Kidney (tissue), 14 donors: Measurements from ENCODE around the gene IRGM. TPM values are rescaled to one million over a fixed set of nuclear protein-coding genes. Genes with fewer than 3 reads are reported as not detected.
"Not testable (repeated sequence)": the region's sequence is repeated elsewhere in the genome, so short reads cannot be mapped to it uniquely, and the experiment has no call there.

ENCODE experiments used
- DNase-seq, 5 donors: peaks; one replicate each; pipeline ENCODE4 v3.0.0-alpha.2; 2013 to 2020
- FAIRE-seq: peaks from 2 replicates; lab custom pipeline; 2012; peaks lifted over from hg19 to GRCh38; lab: Jason Lieb, UNC
- H3K27ac ChIP-seq, 2 donors: one replicate each; pipeline ENCODE4 v1.7.0; 2013; ENCODE audit warnings: low read depth in 2 of 2, low read length in 2 of 2, inconsistent platforms in 1 of 2
- H3K27me3 ChIP-seq: one replicate; pipeline ENCODE4 v1.7.1; 2013; ENCODE audit warnings: low read length, inconsistent platforms; ENCODE audit not compliant: control insufficient read depth, insufficient read depth
- H3K36me3 ChIP-seq, 3 donors: one replicate each; pipeline versions ENCODE4 v1.7.0 to v1.7.1; 2013; ENCODE audit warnings: low read length in 3 of 3, control low read depth in 1 of 3, inconsistent platforms in 1 of 3; ENCODE audit not compliant: insufficient read depth in 3 of 3, control insufficient read depth in 2 of 3
- H3K4me1 ChIP-seq, 3 donors: one replicate each; pipeline versions ENCODE4 v1.7.0 to v1.7.1; 2013; ENCODE audit warnings: low read length in 3 of 3, inconsistent platforms in 1 of 3, low read depth in 1 of 3; ENCODE audit not compliant: control insufficient read depth in 2 of 3, insufficient read depth in 2 of 3
- H3K4me3 ChIP-seq, 3 donors: one replicate each; pipeline versions ENCODE4 v1.7.0 to v1.8.1; 2013; ENCODE audit warnings: low read length in 3 of 3, control low read depth in 1 of 3, inconsistent platforms in 1 of 3
- H3K9ac ChIP-seq, 3 donors: one replicate each; pipeline versions ENCODE4 v1.7.0 to v1.7.1; 2013; ENCODE audit warnings: low read length in 3 of 3, control low read depth in 1 of 3, inconsistent platforms in 1 of 3
- H3K9me3 ChIP-seq, 3 donors: one replicate each; pipeline versions ENCODE4 v1.7.0 to v1.7.1; 2013; ENCODE audit warnings: low read length in 3 of 3, control low read depth in 1 of 3, inconsistent platforms in 1 of 3; ENCODE audit not compliant: control insufficient read depth in 2 of 3, insufficient read depth in 1 of 3
- CTCF ChIP-seq: IDR thresholded peaks from 3 replicates; pipeline ENCODE4 v1.5.1; 2012; ENCODE audit warnings: mild to moderate bottlenecking, moderate library complexity, borderline replicate concordance; ENCODE audit not compliant: insufficient read depth; ENCODE audit errors: extremely low read depth
- intact Hi-C: fragments of 100-400 bp; cut with DNase I; formaldehyde crosslinking; loops from one replicate; pipeline ENCODE4 v1.11.1; 2022
- polyA plus RNA-seq: library from polyadenylated mRNA; stranded (reverse); fragments of 350-450 nt; fragmentation: Illumina TruSeq; extraction: RNeasy Lipid Tissue Mini Kit (QIAGEN cat#74804); gene quantifications from one replicate; pipeline ENCODE4 v1.2.3, GENCODE V29; 2014; ENCODE audit warnings: low read depth, low replicate concordance; ENCODE audit not compliant: insufficient read depth
- total RNA-seq: library from RNA; stranded (reverse); fragmentation: NEBNext Ultra II Directional; extraction: Animal tissue kit (Norgen Biotek cat#: 25700); gene quantifications from one replicate; pipeline ENCODE4 v1.2.1, GENCODE V29; 2021
- donor health status: control.
- donor health status: control.
- donor health status: control.
- donor health status: control.
- donor health status: control.
- donor health status: DM: yes; HTN: yes; CAD: no.
- donor health status: Normal renal cell carcinoma (clear cell type).

Gene IRGM
- total and polyA plus RNA-seq, 2 donors from 2014 or later: 0.44 TPM; not detected in 1

GRCh38 chr5:150851039-150851438 is 4.7 kb downstream of the IRGM start:
- TF ChIP-seq CTCF: no peak
- H3K4me1 ChIP-seq: peaks cover 0 to 2% (median 0%) of the 10 kb centered on the region in 3 donors
- no peak overlapping the region for H3K9ac ChIP-seq
- no peak overlapping the region for H3K27ac ChIP-seq
- intact Hi-C loops: no loop called here
- no peak for FAIRE-seq
- no peaks in the 10 kb centered on the region for H3K36me3 ChIP-seq
- H3K9me3 ChIP-seq: no peaks in the 10 kb centered on the region
- no peak overlapping the region for H3K4me3 ChIP-seq
- no peak for DNase-seq
- no peaks in the 10 kb centered on the region for H3K27me3 ChIP-seq

- FAIRE-seq: no peak
- Histone ChIP-seq H3K9me3 (no peaks in the 10 kb centered on the region), H3K4me1 (no peaks in the 10 kb centered on the region), H3K36me3 (no peaks in the 10 kb centered on the region), H3K27ac (no peak overlapping the region), H3K9ac (no peak overlapping the region), H3K4me3 (no peak overlapping the region), H3K27me3 (no peaks in the 10 kb centered on the region)
- TF ChIP-seq CTCF: no peak
- no peak for DNase-seq
- intact Hi-C loops: no loop called here
Observed at GRCh38 chr5:150853561-150853960, 7.2 kb downstream of the IRGM start.

- H3K36me3 ChIP-seq, H3K27ac ChIP-seq, FAIRE-seq, H3K27me3 ChIP-seq, H3K4me3 ChIP-seq, H3K9me3 ChIP-seq, DNase-seq, H3K4me1 ChIP-seq, H3K9ac ChIP-seq, intact Hi-C loops: not testable (repeated sequence)
Observed at GRCh38 chr5:150856700-150857099, 10.4 kb downstream of the IRGM start.

- TF ChIP-seq CTCF: no peak
- H3K27me3 ChIP-seq: no peaks in the 10 kb centered on the region
- no peak overlapping the region for H3K9ac ChIP-seq
- no peak overlapping the region for H3K4me3 ChIP-seq
- peaks cover 0 to 10% (median 10%) of the 10 kb centered on the region in 3 donors for H3K9me3 ChIP-seq
- intact Hi-C loops: no loop called here
- no peak for DNase-seq
- no peak overlapping the region for H3K27ac ChIP-seq
- H3K36me3 ChIP-seq: no peaks in the 10 kb centered on the region
- H3K4me1 ChIP-seq: no peaks in the 10 kb centered on the region
- FAIRE-seq: no peak
Observed at GRCh38 chr5:150860246-150860821, 14.0 kb downstream of the IRGM start.
